ENCODE results near the gene ARHGAP22. TPM values are rescaled to one million over a fixed set of nuclear protein-coding genes. Genes with fewer than 3 reads are reported as not detected.

ARHGAP22 gene
- total RNA-seq, 2 experiments from 2014 or later, result 0.19 to 0.46 TPM

DNA sequence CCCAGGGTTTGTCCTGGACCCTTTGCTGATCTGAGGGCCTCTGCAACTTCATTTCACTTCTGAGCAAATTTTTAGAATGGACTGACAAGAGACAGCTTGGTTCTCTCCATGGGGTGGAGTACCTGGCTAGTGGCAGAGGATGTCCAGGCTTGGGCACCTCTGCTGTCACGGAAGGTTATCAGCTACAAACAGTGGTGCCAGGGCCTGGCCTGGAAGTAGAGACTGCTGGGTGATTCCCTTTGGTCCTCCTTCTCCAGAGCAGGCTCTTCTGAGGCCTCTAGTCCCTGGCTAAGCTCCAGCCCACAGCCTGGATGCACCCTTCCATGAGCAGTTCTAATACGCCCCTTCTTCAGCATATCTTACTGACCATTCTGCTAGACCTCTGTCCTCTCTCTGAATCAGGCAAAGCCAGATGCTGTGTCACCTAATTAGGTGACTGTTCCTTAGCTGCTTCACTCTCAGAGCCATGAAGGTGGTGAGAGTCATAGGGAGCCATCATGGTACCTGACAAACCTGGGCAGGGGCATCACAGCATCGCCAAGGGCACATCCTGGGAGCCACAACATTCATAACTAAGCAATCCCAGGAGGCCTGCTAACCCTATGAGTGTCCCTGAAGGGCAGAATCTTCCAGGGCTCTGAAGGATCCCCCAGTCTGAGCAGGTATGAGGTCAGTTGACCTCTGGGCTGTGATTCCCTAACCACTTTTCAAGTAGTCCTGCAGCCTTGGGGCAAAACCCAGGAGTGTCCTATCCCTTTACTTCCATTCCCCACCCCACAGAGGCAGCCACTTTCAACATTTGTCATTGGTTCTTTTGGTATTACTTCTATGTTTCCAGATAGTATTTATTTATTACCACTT, 4.0 kb downstream of the ARHGAP22 start:
- Histone ChIP-seq H3K9me2 (ENCODE audit: insufficient read depth, low read length) (no peaks in the 10 kb centered on the region), H3K79me2 (ENCODE audit: insufficient read depth, low read depth, low read length) (no peaks in the 10 kb centered on the region), H3K4me2 (ENCODE audit: low read length) (no peak overlapping the region), H3K27ac (ENCODE audit: low read depth, low read length, poor library complexity, severe bottlenecking) (no peak overlapping the region), H3K4me1 (ENCODE audit: insufficient read depth, low read length, poor library complexity, severe bottlenecking) (peaks cover 12% of the 10 kb centered on the region), H3K36me3 (ENCODE audit: insufficient read depth, low read length) (no peaks in the 10 kb centered on the region), H3K4me3 (ENCODE audit: low read depth, low read length, poor library complexity, severe bottlenecking) (no peak overlapping the region), H2AFZ (ENCODE audit: low read length) (no peak overlapping the region), H4K20me1 (ENCODE audit: insufficient read depth, low read length) (no peaks in the 10 kb centered on the region), H3K9me3 (ENCODE audit: low read length) (no peaks in the 10 kb centered on the region)
- intact Hi-C loops (cut with micrococcal nuclease; ENCODE audit: unreplicated experiment), result no loop called here
- BruUV-seq (replicated peaks), result no TSS peak
- CTCF ChIA-PET (ENCODE audit: unreplicated experiment), result no interaction called here
- TF ChIP-seq EZH2phosphoT487 (IDR thresholded peaks at IDR 0.05; ENCODE audit: borderline replicate concordance, low read depth, low read length), result no peak
- TF ChIP-seq, protein P1, sequence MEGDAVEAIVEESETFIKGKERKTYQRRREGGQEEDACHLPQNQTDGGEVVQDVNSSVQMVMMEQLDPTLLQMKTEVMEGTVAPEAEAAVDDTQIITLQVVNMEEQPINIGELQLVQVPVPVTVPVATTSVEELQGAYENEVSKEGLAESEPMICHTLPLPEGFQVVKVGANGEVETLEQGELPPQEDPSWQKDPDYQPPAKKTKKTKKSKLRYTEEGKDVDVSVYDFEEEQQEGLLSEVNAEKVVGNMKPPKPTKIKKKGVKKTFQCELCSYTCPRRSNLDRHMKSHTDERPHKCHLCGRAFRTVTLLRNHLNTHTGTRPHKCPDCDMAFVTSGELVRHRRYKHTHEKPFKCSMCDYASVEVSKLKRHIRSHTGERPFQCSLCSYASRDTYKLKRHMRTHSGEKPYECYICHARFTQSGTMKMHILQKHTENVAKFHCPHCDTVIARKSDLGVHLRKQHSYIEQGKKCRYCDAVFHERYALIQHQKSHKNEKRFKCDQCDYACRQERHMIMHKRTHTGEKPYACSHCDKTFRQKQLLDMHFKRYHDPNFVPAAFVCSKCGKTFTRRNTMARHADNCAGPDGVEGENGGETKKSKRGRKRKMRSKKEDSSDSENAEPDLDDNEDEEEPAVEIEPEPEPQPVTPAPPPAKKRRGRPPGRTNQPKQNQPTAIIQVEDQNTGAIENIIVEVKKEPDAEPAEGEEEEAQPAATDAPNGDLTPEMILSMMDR (conservative IDR thresholded peaks at IDR 0.05; ENCODE audit: low read length), result no peak
- DNase-seq (ENCODE audit: low spot score), result no peak
- POLR2A ChIA-PET, result interaction anchor here (0.7 to 0.8 kb wide), 2 partner anchors 9 to 50 kb away, joined by 3 read pairs; no protein-coding TSS in a partner anchor

DNA sequence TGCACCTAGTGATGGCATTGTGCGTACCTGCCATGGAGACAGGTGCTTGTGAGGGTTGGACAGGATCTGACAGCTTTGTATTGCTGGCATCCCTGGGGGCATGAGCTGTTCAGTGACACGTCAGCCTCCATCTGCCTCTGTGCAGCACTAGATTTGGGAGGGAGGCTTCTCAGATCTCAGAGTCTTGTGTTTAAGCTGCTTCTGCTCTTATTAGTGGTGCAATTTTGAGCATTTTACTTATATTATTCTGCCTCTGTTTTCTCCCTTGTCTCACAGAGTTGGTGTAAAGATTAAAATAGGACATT, 5.1 kb downstream of the ARHGAP22 start:
- no peak for TF ChIP-seq EZH2phosphoT487 (IDR thresholded peaks at IDR 0.05; ENCODE audit: borderline replicate concordance, low read depth, low read length)
- Histone ChIP-seq H3K4me3 (ENCODE audit: low read depth, low read length, poor library complexity, severe bottlenecking) (no peak overlapping the region), H3K9me2 (ENCODE audit: insufficient read depth, low read length) (no peaks in the 10 kb centered on the region), H4K20me1 (ENCODE audit: insufficient read depth, low read length) (no peaks in the 10 kb centered on the region), H3K4me2 (ENCODE audit: low read length) (no peak overlapping the region), H3K36me3 (ENCODE audit: insufficient read depth, low read length) (no peaks in the 10 kb centered on the region), H3K4me1 (ENCODE audit: insufficient read depth, low read length, poor library complexity, severe bottlenecking) (peaks cover 12% of the 10 kb centered on the region), H3K27ac (ENCODE audit: low read depth, low read length, poor library complexity, severe bottlenecking) (no peak overlapping the region), H3K79me2 (ENCODE audit: insufficient read depth, low read depth, low read length) (no peaks in the 10 kb centered on the region), H3K9me3 (ENCODE audit: low read length) (no peaks in the 10 kb centered on the region), H2AFZ (ENCODE audit: low read length) (no peak overlapping the region)
- intact Hi-C loops (cut with micrococcal nuclease; ENCODE audit: unreplicated experiment), result no loop called here
- POLR2A ChIA-PET, result no interaction called here
- no TSS peak for BruUV-seq (replicated peaks)
- CTCF ChIA-PET (ENCODE audit: unreplicated experiment), result interaction anchor here (0.5 kb wide), 1 partner anchor 33 kb away, joined by 3 read pairs; no protein-coding TSS in a partner anchor
- DNase-seq (ENCODE audit: low spot score), result no peak

DNA sequence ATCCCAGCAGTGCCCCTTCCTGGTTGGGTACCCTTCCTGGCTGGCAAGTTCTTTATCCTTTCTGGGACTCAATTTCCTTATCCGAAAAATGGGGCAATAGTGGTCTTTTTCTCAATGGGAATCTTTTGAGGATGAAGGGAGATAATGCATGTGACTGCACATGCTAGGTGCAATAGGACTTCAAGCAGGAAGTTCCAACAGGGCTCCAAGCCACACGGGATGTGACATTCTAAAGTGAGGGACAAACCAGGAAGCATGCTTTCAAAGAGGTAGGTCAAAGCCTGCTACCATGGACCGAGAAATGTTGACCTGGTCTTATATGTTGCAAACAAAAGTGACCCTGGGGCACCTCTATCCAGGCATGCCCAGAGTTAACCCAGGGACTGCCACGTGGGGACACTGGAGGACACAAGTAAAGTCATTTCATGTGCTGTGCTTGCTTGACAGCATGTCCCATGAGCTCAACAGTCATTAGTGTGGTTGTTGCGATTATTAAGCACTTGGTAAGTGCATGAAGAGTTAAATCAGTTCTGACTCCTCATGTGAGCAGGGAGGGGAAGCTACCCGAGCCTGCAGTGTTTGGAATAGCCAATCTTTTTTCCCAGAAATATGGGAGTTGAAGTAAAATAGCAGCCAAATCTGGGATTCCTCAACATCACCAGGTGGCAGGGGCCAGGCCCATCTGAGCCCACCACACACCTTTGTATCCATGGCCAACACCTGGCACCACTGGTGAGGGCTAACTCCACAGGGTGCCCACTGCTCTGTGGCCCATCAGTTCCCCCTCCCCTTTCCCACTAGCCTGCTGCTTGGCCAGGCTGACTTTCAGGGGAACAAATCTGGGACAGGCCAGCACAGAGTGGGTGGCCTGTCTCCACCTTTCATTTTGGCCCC, 5.7 kb downstream of the ARHGAP22 start:
- Histone ChIP-seq H3K27ac (ENCODE audit: low read depth, low read length, poor library complexity, severe bottlenecking) (no peak overlapping the region), H2AFZ (ENCODE audit: low read length) (no peak overlapping the region), H3K79me2 (ENCODE audit: insufficient read depth, low read depth, low read length) (no peaks in the 10 kb centered on the region), H4K20me1 (ENCODE audit: insufficient read depth, low read length) (no peaks in the 10 kb centered on the region), H3K36me3 (ENCODE audit: insufficient read depth, low read length) (no peaks in the 10 kb centered on the region), H3K4me1 (ENCODE audit: insufficient read depth, low read length, poor library complexity, severe bottlenecking) (peaks cover 12% of the 10 kb centered on the region), H3K9me3 (ENCODE audit: low read length) (no peaks in the 10 kb centered on the region), H3K9me2 (ENCODE audit: insufficient read depth, low read length) (no peaks in the 10 kb centered on the region), H3K4me3 (ENCODE audit: low read depth, low read length, poor library complexity, severe bottlenecking) (no peak overlapping the region), H3K4me2 (ENCODE audit: low read length) (no peak overlapping the region)
- intact Hi-C loops (cut with micrococcal nuclease; ENCODE audit: unreplicated experiment), result no loop called here
- TF ChIP-seq EZH2phosphoT487 (IDR thresholded peaks at IDR 0.05; ENCODE audit: borderline replicate concordance, low read depth, low read length), result no peak
- TF ChIP-seq, protein P1 (conservative IDR thresholded peaks at IDR 0.05; ENCODE audit: low read length), result no peak
- POLR2A ChIA-PET, result interaction anchor here (0.5 to 1.5 kb wide), 3 partner anchors 19 to 65 kb away, joined by 3 read pairs; no protein-coding TSS in a partner anchor
- CTCF ChIA-PET (ENCODE audit: unreplicated experiment), result interaction anchor here (0.5 kb wide), 1 partner anchor 32 kb away, joined by 3 read pairs; no protein-coding TSS in a partner anchor
- no peak for DNase-seq (ENCODE audit: low spot score)
- BruUV-seq (replicated peaks), result no TSS peak

Data from OCI-LY7 (cell line).